ENCODE data around the gene MYO7B. TPM values are rescaled to one million over a fixed set of nuclear protein-coding genes. Genes with fewer than 3 reads are reported as not detected.

Gene MYO7B
- total RNA-seq, 2 experiments from 2014 or later = 4.7 to 5.2 TPM

DNA sequence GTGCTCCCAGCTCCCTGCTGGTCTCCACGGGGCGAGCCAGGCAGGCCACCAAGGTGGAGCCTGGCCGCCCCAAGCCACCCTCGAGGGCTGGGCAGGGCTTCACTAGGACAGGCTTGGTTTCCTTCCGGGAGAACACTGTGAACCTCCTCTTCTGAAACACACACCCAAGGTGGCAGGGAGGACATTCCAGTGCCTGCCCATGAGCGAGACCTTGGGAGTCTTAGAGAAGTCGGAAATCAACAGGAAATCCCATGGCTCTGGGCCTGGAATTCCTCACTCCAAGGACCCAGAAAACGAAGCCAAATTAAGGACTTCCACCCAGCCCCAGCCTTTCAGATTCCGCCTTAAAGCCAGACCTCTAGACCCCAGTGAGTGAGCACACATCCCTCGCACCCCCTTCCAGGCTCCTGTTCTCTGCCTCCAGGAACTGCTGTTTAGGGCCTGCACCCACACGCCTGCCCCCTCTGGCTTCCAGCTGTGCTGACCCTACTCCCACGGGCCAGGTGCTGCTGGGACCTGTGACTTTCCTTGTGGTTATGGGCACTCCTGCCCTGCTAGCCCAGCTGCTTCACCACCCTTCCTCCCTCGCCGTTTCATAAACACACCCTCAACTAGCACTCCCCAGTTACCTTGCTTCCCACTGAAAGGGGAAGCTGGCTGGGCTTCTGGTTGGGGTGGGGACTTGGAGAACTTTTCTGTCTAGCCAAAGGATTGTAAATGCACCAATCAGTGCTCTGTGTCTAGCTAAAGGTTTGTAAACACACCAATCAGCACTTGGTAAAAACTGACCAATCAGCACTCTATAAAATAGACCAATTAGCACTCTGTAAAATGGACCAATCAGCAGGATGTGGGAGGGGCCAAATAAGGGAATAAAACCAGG lies 124.2 kb downstream of the MYO7B start:
- ATAC-seq (ENCODE audit: low read depth) (no peak), DNase-seq (peak; percentile 19)
- peaks cover 14% of the 10 kb centered on the region for H3K27me3 Mint-ChIP-seq
- H3K27ac Mint-ChIP-seq = no peak overlapping the region
- H3K4me1 Mint-ChIP-seq = no peaks in the 10 kb centered on the region
- H3K4me3 Mint-ChIP-seq = no peak overlapping the region
- no peaks in the 10 kb centered on the region for H3K36me3 Mint-ChIP-seq
- POLR2A ChIA-PET = interaction anchor here (0.6 kb wide), 1 partner anchor 38 kb away, joined by 3 read pairs; no protein-coding TSS in a partner anchor
- H3K9me3 Mint-ChIP-seq = no peaks in the 10 kb centered on the region

GRCh38 chr2:127660291-127660578 lies 124.8 kb downstream of the MYO7B start:
- ATAC-seq (ENCODE audit: low read depth) (no peak), DNase-seq (no peak)
- H3K27me3 Mint-ChIP-seq = peaks cover 20% of the 10 kb centered on the region
- H3K36me3 Mint-ChIP-seq = no peaks in the 10 kb centered on the region
- no peak overlapping the region for H3K4me3 Mint-ChIP-seq
- H3K4me1 Mint-ChIP-seq = no peaks in the 10 kb centered on the region
- H3K27ac Mint-ChIP-seq = no peak overlapping the region
- no peaks in the 10 kb centered on the region for H3K9me3 Mint-ChIP-seq
- POLR2A ChIA-PET = no interaction called here

GRCh38 chr2:127661072-127661649 lies 125.7 kb downstream of the MYO7B start:
- H3K4me3 Mint-ChIP-seq = no peak overlapping the region
- DNase-seq (no peak), ATAC-seq (ENCODE audit: low read depth) (no peak)
- no peak overlapping the region for H3K27ac Mint-ChIP-seq
- no peaks in the 10 kb centered on the region for H3K9me3 Mint-ChIP-seq
- POLR2A ChIA-PET = no interaction called here
- no peaks in the 10 kb centered on the region for H3K36me3 Mint-ChIP-seq
- no peaks in the 10 kb centered on the region for H3K4me1 Mint-ChIP-seq
- peaks cover 29% of the 10 kb centered on the region for H3K27me3 Mint-ChIP-seq

DNA sequence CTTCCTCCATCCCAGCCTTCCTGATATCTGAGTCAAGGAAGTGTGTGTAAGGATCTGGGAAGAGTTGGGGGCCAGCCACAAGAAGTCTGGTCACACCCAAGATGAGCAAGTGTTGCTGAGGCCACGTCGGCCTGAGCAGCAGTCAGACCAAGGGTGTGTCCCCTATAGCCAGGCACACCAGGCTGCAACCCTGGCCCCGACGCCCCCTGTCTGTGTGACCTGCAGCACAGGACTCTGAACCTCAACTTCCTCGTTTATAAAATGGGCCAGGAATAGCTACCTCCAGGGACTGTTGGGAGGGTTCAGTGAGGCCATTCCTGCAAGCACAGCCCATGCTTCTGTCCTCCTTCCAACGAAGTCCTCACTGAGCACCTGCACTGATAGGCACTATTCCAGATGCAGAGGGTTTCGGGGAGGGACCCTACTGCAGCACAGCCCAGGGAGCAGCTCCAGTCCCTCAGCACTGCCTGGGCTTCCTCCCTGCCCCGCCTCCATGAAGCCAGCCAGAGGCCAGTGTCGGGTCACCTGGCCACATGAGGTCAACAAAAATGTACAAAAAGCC lies 126.5 kb downstream of the MYO7B start:
- no peaks in the 10 kb centered on the region for H3K36me3 Mint-ChIP-seq
- no peak overlapping the region for H3K4me3 Mint-ChIP-seq
- H3K4me1 Mint-ChIP-seq = no peaks in the 10 kb centered on the region
- H3K9me3 Mint-ChIP-seq = no peaks in the 10 kb centered on the region
- POLR2A ChIA-PET = no interaction called here
- H3K27ac Mint-ChIP-seq = no peak overlapping the region
- no peak for DNase-seq
- no peak for ATAC-seq (ENCODE audit: low read depth)
- peaks cover 37% of the 10 kb centered on the region for H3K27me3 Mint-ChIP-seq

DNA sequence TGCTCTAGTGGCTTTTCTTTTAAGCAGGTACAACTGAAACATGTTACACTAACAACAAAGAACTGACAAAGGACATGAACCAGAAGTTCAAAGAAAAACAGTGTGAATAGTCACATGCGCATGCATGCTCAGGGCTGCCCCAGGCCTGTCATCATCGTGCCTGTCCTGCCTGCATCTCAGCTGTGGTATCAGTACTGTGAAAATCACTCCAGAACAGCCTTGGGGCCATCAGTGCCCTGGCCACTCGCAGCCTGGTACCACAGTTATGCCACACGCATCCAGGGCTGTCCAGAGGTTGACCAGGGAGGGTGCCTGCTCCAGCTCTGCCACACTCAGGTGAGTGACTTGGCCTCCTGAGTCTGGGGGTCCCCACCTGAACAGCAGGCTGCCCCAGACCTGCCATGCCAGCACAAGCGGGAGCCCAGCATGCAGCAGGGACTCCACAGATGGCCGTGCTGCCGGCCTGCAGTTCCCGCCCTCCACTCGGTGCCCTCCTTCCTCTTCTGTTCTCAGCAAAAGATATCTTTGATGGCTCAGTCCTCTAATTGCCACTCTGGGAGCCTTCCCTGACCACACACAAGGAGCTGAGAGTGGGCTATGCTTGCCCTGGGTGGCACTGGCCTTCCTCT lies 127.6 kb downstream of the MYO7B start:
- no peak for ATAC-seq (ENCODE audit: low read depth)
- H3K36me3 Mint-ChIP-seq = no peaks in the 10 kb centered on the region
- no peak for DNase-seq
- H3K27me3 Mint-ChIP-seq = peaks cover 45% of the 10 kb centered on the region
- H3K9me3 Mint-ChIP-seq = no peaks in the 10 kb centered on the region
- H3K4me1 Mint-ChIP-seq = no peaks in the 10 kb centered on the region
- H3K4me3 Mint-ChIP-seq = no peak overlapping the region
- POLR2A ChIA-PET = no interaction called here
- no peak overlapping the region for H3K27ac Mint-ChIP-seq

DNA sequence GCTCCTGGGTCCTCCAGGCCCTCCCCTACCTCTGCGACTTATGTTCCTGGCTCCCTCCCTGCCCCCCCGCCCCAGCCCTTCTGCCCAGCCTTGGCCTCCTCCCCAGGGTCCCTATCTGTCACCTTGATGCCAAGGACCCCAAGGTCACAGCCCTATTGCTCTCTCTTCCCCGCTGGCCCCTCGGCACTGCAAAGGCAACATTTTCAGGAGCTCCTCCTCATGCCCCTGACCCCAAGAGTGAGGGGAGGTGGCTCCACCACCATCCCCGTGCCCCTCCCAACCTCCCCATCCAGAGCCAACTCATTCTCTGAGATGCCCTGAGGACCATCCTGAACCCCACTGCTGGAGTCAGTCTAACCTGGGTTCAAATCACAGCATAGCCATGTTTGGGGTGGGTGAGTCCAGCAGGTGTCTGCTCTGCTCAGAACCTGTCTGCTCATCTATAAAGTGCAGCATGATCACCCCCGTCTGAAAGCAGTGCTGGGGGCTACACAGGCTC lies 128.1 kb downstream of the MYO7B start:
- Mint-ChIP-seq H3K4me1 (no peaks in the 10 kb centered on the region), H3K36me3 (no peaks in the 10 kb centered on the region), H3K4me3 (no peak overlapping the region), H3K27ac (no peak overlapping the region), H3K9me3 (no peaks in the 10 kb centered on the region), H3K27me3 (peaks cover 46% of the 10 kb centered on the region)
- POLR2A ChIA-PET = no interaction called here
- ATAC-seq (ENCODE audit: low read depth) (no peak), DNase-seq (no peak)

GRCh38 chr2:127664065-127664894 lies 128.8 kb downstream of the MYO7B start:
- Mint-ChIP-seq H3K4me3 (no peak overlapping the region), H3K27me3 (peaks cover 52% of the 10 kb centered on the region)
- DNase-seq = no peak

GRCh38 chr2:127664895-127665225 lies 129.4 kb downstream of the MYO7B start:
- H3K27ac Mint-ChIP-seq = no peak overlapping the region
- ATAC-seq (ENCODE audit: low read depth) (no peak), DNase-seq (no peak)
- no peaks in the 10 kb centered on the region for H3K36me3 Mint-ChIP-seq
- peaks cover 56% of the 10 kb centered on the region for H3K27me3 Mint-ChIP-seq
- H3K4me1 Mint-ChIP-seq = no peaks in the 10 kb centered on the region
- POLR2A ChIA-PET = interaction anchor here (0.5 kb wide), 1 partner anchor 291 kb away, joined by 3 read pairs; no protein-coding TSS in a partner anchor
- H3K4me3 Mint-ChIP-seq = no peak overlapping the region
- no peaks in the 10 kb centered on the region for H3K9me3 Mint-ChIP-seq

More at GRCh38 chr2:127664065-127664894, 128.8 kb downstream of the MYO7B start:
- Mint-ChIP-seq H3K4me1 (no peaks in the 10 kb centered on the region), H3K36me3 (no peaks in the 10 kb centered on the region), H3K9me3 (no peaks in the 10 kb centered on the region), H3K27ac (no peak overlapping the region)
- POLR2A ChIA-PET = no interaction called here
- no peak for ATAC-seq (ENCODE audit: low read depth)

DNA sequence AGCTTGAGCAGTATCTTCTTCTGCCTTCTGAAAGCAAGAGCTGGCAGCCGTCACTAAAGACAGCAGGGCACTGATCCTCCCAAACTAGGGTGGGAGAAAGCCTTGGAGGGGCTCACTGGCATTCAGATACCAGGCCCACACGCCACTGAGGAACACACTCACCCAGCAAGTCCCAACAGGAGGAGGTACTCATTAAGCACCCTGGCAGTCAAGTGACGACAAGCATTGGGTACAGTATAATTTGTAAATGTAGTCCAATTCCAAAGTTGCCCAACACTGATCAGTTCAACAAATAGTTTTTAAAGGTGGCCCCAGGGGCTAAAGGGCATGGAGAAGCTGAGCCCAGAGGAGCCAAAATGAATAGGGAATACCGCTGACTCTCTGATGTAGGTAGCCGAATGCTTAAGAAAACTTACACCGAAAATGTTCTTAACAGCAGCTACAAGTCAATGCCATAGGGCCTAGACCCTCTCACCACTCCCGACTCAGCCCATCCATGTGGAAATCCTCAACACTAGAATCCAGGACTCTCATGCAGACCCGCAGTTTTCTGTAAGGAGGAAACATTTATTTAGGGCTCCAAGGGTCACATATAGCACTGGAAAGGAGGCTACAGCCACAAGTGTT lies 129.9 kb downstream of the MYO7B start:
- Mint-ChIP-seq H3K9me3 (no peaks in the 10 kb centered on the region), H3K4me3 (no peak overlapping the region), H3K36me3 (no peaks in the 10 kb centered on the region), H3K27ac (no peak overlapping the region), H3K27me3 (peaks cover 60% of the 10 kb centered on the region), H3K4me1 (no peaks in the 10 kb centered on the region)
- DNase-seq (no peak), ATAC-seq (ENCODE audit: low read depth) (no peak)
- POLR2A ChIA-PET = interaction anchor here (0.5 kb wide), 1 partner anchor 290 kb away, joined by 3 read pairs; no protein-coding TSS in a partner anchor

GRCh38 chr2:127669056-127669455 lies 133.6 kb downstream of the MYO7B start:
- H3K9me3 Mint-ChIP-seq = no peaks in the 10 kb centered on the region
- DNase-seq (no peak), ATAC-seq (ENCODE audit: low read depth) (no peak)
- H3K27ac Mint-ChIP-seq = no peak overlapping the region
- peaks cover 71% of the 10 kb centered on the region for H3K27me3 Mint-ChIP-seq
- H3K4me1 Mint-ChIP-seq = no peaks in the 10 kb centered on the region
- H3K36me3 Mint-ChIP-seq = no peaks in the 10 kb centered on the region
- no peak overlapping the region for H3K4me3 Mint-ChIP-seq
- POLR2A ChIA-PET = no interaction called here

DNA sequence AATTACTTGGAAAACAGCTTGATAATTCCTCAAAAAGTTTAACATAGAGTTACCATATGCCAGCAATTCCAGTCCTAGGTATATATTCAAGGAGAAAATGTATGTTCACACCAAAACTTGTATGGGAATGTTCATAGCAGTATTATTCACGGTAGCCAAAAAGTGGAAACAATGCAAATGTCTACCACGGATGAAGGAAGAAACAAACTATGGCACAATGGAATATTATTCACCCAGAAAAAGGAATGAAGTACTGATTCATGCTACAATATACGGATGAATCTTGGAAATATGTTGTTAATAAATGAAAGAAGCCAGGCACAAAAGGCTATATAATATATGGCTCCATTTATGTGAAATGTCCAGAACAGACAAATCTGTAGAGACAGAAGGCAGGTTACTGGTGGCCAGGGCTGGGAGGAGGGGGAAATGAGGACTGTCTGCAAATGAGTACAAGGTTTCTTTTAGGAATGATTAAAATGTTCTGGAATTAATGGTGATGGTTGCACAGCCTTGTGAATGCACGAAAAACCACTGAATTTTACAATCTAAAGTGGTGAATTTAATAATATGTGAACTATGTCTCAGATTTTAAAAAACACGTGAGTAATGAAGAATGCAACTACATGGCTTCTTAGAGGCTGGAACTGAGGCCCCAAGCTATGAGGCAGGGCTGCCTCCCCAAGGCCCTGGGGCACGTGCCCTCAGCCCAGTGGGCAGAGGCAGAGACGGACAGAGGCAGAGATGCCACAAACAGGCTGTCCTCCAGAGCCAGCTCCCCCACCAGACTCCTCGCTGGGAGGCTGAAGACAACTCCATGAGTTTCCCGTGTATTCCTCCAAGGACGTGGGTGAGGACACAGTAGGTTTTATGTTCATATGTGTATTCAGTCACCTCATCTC lies 134.8 kb downstream of the MYO7B start:
- Mint-ChIP-seq H3K27me3 (peaks cover 67% of the 10 kb centered on the region), H3K9me3 (no peaks in the 10 kb centered on the region), H3K4me3 (no peak overlapping the region), H3K36me3 (no peaks in the 10 kb centered on the region), H3K4me1 (peaks cover 4% of the 10 kb centered on the region), H3K27ac (no peak overlapping the region)
- DNase-seq = no peak
- no peak for ATAC-seq (ENCODE audit: low read depth)
- POLR2A ChIA-PET = no interaction called here

DNA sequence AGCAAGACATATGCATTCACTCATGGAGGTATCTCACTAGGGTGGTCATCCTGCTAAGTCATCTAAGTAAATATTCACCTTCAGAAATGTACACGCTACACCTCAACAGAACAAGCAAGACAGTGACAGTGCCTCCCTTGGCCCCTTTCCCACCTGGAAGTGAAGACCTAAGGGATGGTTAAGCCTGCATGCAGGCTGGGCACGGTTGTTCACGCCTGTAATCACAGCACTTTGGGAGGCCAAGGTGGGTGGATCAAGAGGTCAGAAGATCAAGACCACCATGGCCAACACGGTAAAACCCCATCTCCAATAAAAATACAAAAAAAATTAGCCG lies 135.4 kb downstream of the MYO7B start:
- H3K36me3 Mint-ChIP-seq = no peaks in the 10 kb centered on the region
- peaks cover 4% of the 10 kb centered on the region for H3K4me1 Mint-ChIP-seq
- H3K4me3 Mint-ChIP-seq = no peak overlapping the region
- H3K27ac Mint-ChIP-seq = no peak overlapping the region
- H3K27me3 Mint-ChIP-seq = peaks cover 65% of the 10 kb centered on the region
- ATAC-seq (ENCODE audit: low read depth) (no peak), DNase-seq (no peak)
- POLR2A ChIA-PET = no interaction called here
- H3K9me3 Mint-ChIP-seq = no peaks in the 10 kb centered on the region
